ENCODE measurements around the gene BACH1. TPM values are rescaled to one million over a fixed set of nuclear protein-coding genes. Genes with fewer than 3 reads are reported as not detected.

BACH1 gene
- total RNA-seq, 1 experiment from 2014 or later: 48.7 TPM

- TF ChIP-seq MYBL2 (CRISPR knock-in tag; IDR thresholded peaks at IDR 0.05): no peak
- TF ChIP-seq ZSCAN18 (CRISPR knock-in tag; IDR thresholded peaks at IDR 0.05): no peak
- no peak for TF ChIP-seq ZNF138 (CRISPR knock-in tag; conservative IDR thresholded peaks at IDR 0.05)
- TF ChIP-seq ARID4B (CRISPR knock-in tag; IDR thresholded peaks at IDR 0.05; ENCODE audit: borderline replicate concordance): no peak
- no peak for TF ChIP-seq MXD4 (CRISPR knock-in tag; IDR thresholded peaks at IDR 0.05; ENCODE audit: borderline replicate concordance)
- no peak for TF ChIP-seq PRDM15 (CRISPR knock-in tag; IDR thresholded peaks at IDR 0.05)
- no peak for TF ChIP-seq EMX1 (CRISPR knock-in tag; IDR thresholded peaks at IDR 0.05)
- TF ChIP-seq ZNF396 (CRISPR knock-in tag; IDR thresholded peaks at IDR 0.05; ENCODE audit: borderline replicate concordance): no peak
- ATAC-seq (no peak), DNase-seq (ENCODE audit: low spot score) (no peak)
- Mint-ChIP-seq H3K36me3 (peaks cover 3% of the 10 kb centered on the region; the same call in 1 of the 2 replicates), H3K9me3 (no peaks in the 10 kb centered on the region), H3K4me3 (no peak overlapping the region), H3K27me3 (ENCODE audit: low read depth) (no peaks in the 10 kb centered on the region), H3K27ac (no peak overlapping the region; the same call in 1 of the 2 replicates), H3K4me1 (no peaks in the 10 kb centered on the region; the same call in 1 of the 2 replicates)
- ChIA-PET CTCF (interaction anchor here (0.6 to 1.2 kb wide), 3 partner anchors 13 to 117 kb away, joined by 3 read pairs; no protein-coding TSS in a partner anchor), POLR2A (no interaction called here)
Observed at GRCh38 chr21:29334717-29335428, 36.2 kb downstream of the BACH1 start.

- no peaks in the 10 kb centered on the region for H3K9me3 Mint-ChIP-seq
- DNase-seq (ENCODE audit: low spot score): no peak
- ChIA-PET CTCF (interaction anchor here (1.1 to 1.2 kb wide), 2 partner anchors 12 to 41 kb away, joined by 3 read pairs; no protein-coding TSS in a partner anchor), POLR2A (no interaction called here)
- peaks cover 4% of the 10 kb centered on the region for H3K4me1 Mint-ChIP-seq
- no peak for TF ChIP-seq TCF7 (CRISPR knock-in tag; IDR thresholded peaks at IDR 0.05; ENCODE audit: low read depth)
- no peak for TF ChIP-seq ZNF138 (CRISPR knock-in tag; conservative IDR thresholded peaks at IDR 0.05)
- TF ChIP-seq FOXP1 (CRISPR knock-in tag; IDR thresholded peaks at IDR 0.05; ENCODE audit: borderline replicate concordance): no peak
- TF ChIP-seq CREB1 (CRISPR knock-in tag; IDR thresholded peaks at IDR 0.05): no peak
- TF ChIP-seq E2F4 (CRISPR knock-in tag; IDR thresholded peaks at IDR 0.05; ENCODE audit: borderline replicate concordance, low read depth): no peak
- no peak for TF ChIP-seq ZNF423 (CRISPR knock-in tag; IDR thresholded peaks at IDR 0.05)
- TF ChIP-seq EMX1 (CRISPR knock-in tag; IDR thresholded peaks at IDR 0.05): no peak
- no peak for TF ChIP-seq AFF4 (CRISPR knock-in tag; IDR thresholded peaks at IDR 0.05; ENCODE audit: borderline replicate concordance)
- no peak for TF ChIP-seq NFE2L1 (CRISPR knock-in tag; IDR thresholded peaks at IDR 0.05)
- no peak for TF ChIP-seq NR2C2 (CRISPR knock-in tag; IDR thresholded peaks at IDR 0.05)
- TF ChIP-seq RORB (CRISPR knock-in tag; IDR thresholded peaks at IDR 0.05): no peak
- no peak for TF ChIP-seq ZNF396 (CRISPR knock-in tag; IDR thresholded peaks at IDR 0.05; ENCODE audit: borderline replicate concordance)
- TF ChIP-seq MXD4 (CRISPR knock-in tag; IDR thresholded peaks at IDR 0.05; ENCODE audit: borderline replicate concordance): no peak
- no peak for TF ChIP-seq NR1H2 (CRISPR knock-in tag; IDR thresholded peaks at IDR 0.05)
- no peak; the same call in 1 of the 2 replicates for ATAC-seq
- no peaks in the 10 kb centered on the region for H3K27me3 Mint-ChIP-seq (ENCODE audit: low read depth)
- no peak overlapping the region for H3K27ac Mint-ChIP-seq
- peaks cover 3% of the 10 kb centered on the region; the same call in 1 of the 2 replicates for H3K36me3 Mint-ChIP-seq
- no peak overlapping the region for H3K4me3 Mint-ChIP-seq
Observed at GRCh38 chr21:29335720-29336119, 37.0 kb downstream of the BACH1 start.

Measured in WTC11 (cell line).